ENCODE measurements around the gene PCDHA5.

GRCh38 chr5:140806834-140807775, 14.3 kb upstream of the PCDHA5 start, which contains the start of gene PCDHA4:
- TF ChIP-seq PHF20 (CRISPR knock-in tag; IDR thresholded peaks at IDR 0.05): no peak
- no peak for TF ChIP-seq RBFOX2 (IDR thresholded peaks at IDR 0.05; ENCODE audit: low read depth, low read length)
- no peak for TF ChIP-seq EP300 (IDR thresholded peaks at IDR 0.05; ENCODE audit: low read depth in 2 of 2, low read length in 2 of 2)
- no peak for TF ChIP-seq EP300 (CRISPR knock-in tag; IDR thresholded peaks at IDR 0.05; ENCODE audit: borderline replicate concordance)
- TF ChIP-seq ZNF180 (CRISPR knock-in tag; IDR thresholded peaks at IDR 0.05; ENCODE audit: borderline replicate concordance, low read depth): no peak
- no peak for TF ChIP-seq TFDP2 (CRISPR knock-in tag; IDR thresholded peaks at IDR 0.05)
- no peak for TF ChIP-seq PHF21A (CRISPR knock-in tag; IDR thresholded peaks at IDR 0.05)
- TF ChIP-seq ATF3 (CRISPR knock-in tag; IDR thresholded peaks at IDR 0.05): no peak
- TF ChIP-seq ARID2 (CRISPR knock-in tag; IDR thresholded peaks at IDR 0.05; ENCODE audit: borderline replicate concordance): no peak
